ENCODE results near the gene SSC4D.

DNA sequence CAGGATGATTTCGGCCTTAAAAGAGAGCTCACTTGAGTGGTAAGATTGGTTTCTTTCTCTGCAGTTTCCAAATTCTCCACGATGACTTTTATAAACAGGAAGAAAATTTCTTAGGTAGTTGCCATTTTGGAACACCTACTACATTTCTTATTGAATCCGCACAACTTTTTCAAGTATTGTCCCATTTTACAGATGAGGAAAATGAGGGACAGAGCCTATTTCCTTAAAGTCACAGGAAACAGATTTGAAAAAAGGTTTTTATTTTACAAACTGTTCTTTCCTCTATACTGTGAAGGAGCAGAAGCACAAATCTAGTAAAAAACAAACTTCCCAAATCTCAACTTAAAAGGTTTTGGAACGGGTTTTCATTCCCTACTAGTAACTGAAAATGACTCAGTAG lies 53.4 kb downstream of the SSC4D start:
- TF ChIP-seq TCF7 (CRISPR knock-in tag; IDR thresholded peaks at IDR 0.05; ENCODE audit: low read depth) (no peak), JUN (CRISPR knock-in tag; IDR thresholded peaks at IDR 0.05) (no peak), SP1 (CRISPR knock-in tag; conservative IDR thresholded peaks at IDR 0.05) (no peak), NR1H2 (CRISPR knock-in tag; IDR thresholded peaks at IDR 0.05) (no peak), SMAD3 (CRISPR knock-in tag; IDR thresholded peaks at IDR 0.05; ENCODE audit: borderline replicate concordance) (no peak)
- TF ChIP-seq, protein P1, sequence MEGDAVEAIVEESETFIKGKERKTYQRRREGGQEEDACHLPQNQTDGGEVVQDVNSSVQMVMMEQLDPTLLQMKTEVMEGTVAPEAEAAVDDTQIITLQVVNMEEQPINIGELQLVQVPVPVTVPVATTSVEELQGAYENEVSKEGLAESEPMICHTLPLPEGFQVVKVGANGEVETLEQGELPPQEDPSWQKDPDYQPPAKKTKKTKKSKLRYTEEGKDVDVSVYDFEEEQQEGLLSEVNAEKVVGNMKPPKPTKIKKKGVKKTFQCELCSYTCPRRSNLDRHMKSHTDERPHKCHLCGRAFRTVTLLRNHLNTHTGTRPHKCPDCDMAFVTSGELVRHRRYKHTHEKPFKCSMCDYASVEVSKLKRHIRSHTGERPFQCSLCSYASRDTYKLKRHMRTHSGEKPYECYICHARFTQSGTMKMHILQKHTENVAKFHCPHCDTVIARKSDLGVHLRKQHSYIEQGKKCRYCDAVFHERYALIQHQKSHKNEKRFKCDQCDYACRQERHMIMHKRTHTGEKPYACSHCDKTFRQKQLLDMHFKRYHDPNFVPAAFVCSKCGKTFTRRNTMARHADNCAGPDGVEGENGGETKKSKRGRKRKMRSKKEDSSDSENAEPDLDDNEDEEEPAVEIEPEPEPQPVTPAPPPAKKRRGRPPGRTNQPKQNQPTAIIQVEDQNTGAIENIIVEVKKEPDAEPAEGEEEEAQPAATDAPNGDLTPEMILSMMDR (IDR thresholded peaks at IDR 0.05): no peak

All from WTC11 (cell line).